ENCODE data around the gene PATL2. TPM values are rescaled to one million over a fixed set of nuclear protein-coding genes. Genes with fewer than 3 reads are reported as not detected.
"Not testable (repeated sequence)": the region's sequence is repeated elsewhere in the genome, so short reads cannot be mapped to it uniquely, and the experiment has no call there.

PATL2 gene
- total RNA-seq, 1 donor from 2014 or later = 3.7 TPM

DNA sequence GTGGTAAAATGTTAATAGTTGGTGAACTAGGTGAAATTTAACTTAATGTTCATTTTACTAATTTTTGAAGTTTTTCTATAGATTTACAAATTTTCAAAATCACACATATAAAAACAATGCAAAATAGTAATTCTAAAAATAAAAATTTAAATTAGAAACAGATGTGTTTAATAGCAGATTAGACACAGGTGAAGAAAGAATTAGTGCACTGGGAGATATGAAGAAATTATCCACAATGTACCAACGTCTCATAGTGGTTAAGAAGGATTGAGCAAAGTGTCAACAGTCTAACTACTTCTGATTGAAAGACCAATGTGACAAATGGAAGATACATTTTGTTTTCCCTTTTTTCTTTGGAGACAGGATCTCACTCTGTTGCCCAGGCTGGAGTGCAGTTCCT, 74.1 kb downstream of the PATL2 start:
- H3K27ac ChIP-seq (replicated peaks) = no peak overlapping the region
- H3K9me3 ChIP-seq (replicated peaks) = no peaks in the 10 kb centered on the region
- TF ChIP-seq CTCF (IDR thresholded peaks at IDR 0.05; ENCODE audit: borderline replicate concordance) = no peak
- no peak for DNase-seq
- peaks cover 90% of the 10 kb centered on the region for H3K36me3 ChIP-seq
- no peaks in the 10 kb centered on the region for H3K4me1 ChIP-seq
- no peaks in the 10 kb centered on the region for H3K27me3 ChIP-seq (ENCODE audit: low read depth)
- intact Hi-C loops (cut with micrococcal nuclease) = no loop called here
- H3K4me3 ChIP-seq = no peak overlapping the region

GRCh38 chr15:44633603-44634002, 77.5 kb downstream of the PATL2 start:
- no peak overlapping the region for H3K4me3 ChIP-seq
- peaks cover 97% of the 10 kb centered on the region for H3K36me3 ChIP-seq
- no peak for TF ChIP-seq CTCF (IDR thresholded peaks at IDR 0.05; ENCODE audit: borderline replicate concordance)
- H3K27me3 ChIP-seq (ENCODE audit: low read depth) = no peaks in the 10 kb centered on the region
- no peaks in the 10 kb centered on the region for H3K9me3 ChIP-seq (replicated peaks)
- H3K4me1 ChIP-seq = no peaks in the 10 kb centered on the region
- no peak for DNase-seq
- H3K27ac ChIP-seq (replicated peaks) = no peak overlapping the region
- intact Hi-C loops (cut with micrococcal nuclease) = no loop called here

GRCh38 chr15:44625286-44625685, 85.8 kb downstream of the PATL2 start:
- H3K27me3 ChIP-seq (ENCODE audit: low read depth); H3K27ac ChIP-seq (replicated peaks); intact Hi-C loops (cut with micrococcal nuclease); H3K9me3 ChIP-seq (replicated peaks); DNase-seq; H3K4me1 ChIP-seq; H3K4me3 ChIP-seq: not testable (repeated sequence)
- peaks cover 100% of the 10 kb centered on the region for H3K36me3 ChIP-seq

DNA sequence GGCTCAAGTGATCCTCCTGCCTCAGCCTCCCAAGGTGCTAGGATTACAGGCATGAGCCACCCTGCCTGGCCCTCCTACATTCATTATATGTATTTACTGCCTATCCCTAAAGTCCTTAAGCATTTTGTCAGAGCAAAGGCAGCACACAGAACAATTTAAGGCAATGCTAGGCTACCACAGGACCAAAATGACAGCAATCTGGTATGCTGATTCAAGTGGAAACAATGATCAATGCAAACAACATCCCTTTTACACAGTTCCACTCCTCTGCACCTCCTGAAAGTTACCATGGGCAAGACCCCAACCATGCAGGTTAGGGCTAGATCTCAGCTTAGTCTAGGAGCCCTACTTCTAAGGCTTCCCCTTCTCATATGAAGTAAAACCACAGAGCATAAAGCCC, 87.9 kb downstream of the PATL2 start:
- no peak for TF ChIP-seq CTCF (IDR thresholded peaks at IDR 0.05; ENCODE audit: borderline replicate concordance)
- intact Hi-C loops (cut with micrococcal nuclease) = no loop called here
- Histone ChIP-seq H3K36me3 (peaks cover 99% of the 10 kb centered on the region), H3K27ac (replicated peaks) (no peak overlapping the region), H3K4me1 (no peaks in the 10 kb centered on the region), H3K27me3 (ENCODE audit: low read depth) (no peaks in the 10 kb centered on the region), H3K9me3 (replicated peaks) (no peaks in the 10 kb centered on the region), H3K4me3 (no peak overlapping the region)
- DNase-seq = no peak

DNA sequence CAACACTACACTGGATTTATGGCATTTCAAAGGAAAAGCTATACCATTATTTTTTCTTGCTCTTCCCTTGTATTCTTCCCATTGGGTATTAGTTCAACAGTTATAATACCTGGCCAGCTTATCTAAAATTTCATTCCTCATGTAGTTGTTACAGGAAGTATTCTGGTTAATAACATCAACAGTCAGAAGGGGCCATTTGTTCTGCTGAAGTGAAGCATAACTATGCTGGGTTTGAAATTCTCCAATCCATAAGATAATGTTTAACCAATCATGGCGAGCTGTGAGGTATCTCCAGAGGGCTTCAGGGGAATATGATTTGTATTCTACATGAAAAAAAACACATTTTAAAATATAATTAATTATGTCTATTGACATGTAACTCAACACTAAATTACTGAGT, 91.0 kb downstream of the PATL2 start:
- intact Hi-C loops (cut with micrococcal nuclease) = no loop called here
- no peak overlapping the region for H3K27ac ChIP-seq (replicated peaks)
- H3K9me3 ChIP-seq (replicated peaks) = no peaks in the 10 kb centered on the region

DNA sequence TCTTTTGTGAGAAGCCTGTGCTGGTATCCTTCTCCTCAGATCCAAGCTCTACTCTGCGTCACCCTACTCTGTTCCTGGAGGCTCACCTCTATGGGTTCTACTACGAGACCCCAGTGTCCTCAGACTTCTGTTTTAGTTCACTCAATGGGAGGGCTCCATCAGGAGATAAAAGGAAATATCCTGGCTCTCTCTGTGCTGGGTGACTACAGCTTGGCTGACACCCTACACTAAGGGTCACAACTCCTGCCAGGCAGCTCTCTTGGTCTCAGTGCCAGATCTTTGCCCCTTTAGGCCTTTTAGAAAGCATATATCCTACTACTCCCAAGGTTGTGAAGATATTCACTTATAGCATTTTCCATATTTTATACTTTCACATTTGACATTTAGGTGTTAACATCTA, 94.1 kb downstream of the PATL2 start:
- intact Hi-C loops (cut with micrococcal nuclease) = no loop called here
- TF ChIP-seq CTCF (IDR thresholded peaks at IDR 0.05; ENCODE audit: borderline replicate concordance) = no peak
- no peaks in the 10 kb centered on the region for H3K4me1 ChIP-seq
- H3K4me3 ChIP-seq = no peak overlapping the region
- no peaks in the 10 kb centered on the region for H3K27me3 ChIP-seq (ENCODE audit: low read depth)
- DNase-seq = no peak
- H3K27ac ChIP-seq (replicated peaks) = no peak overlapping the region
- peaks cover 98% of the 10 kb centered on the region for H3K36me3 ChIP-seq
- H3K9me3 ChIP-seq (replicated peaks) = no peaks in the 10 kb centered on the region

More for the DNA sequence above, 91.0 kb downstream of the PATL2 start:
- no peak for TF ChIP-seq CTCF (IDR thresholded peaks at IDR 0.05; ENCODE audit: borderline replicate concordance)
- Histone ChIP-seq H3K4me1 (no peaks in the 10 kb centered on the region), H3K27me3 (ENCODE audit: low read depth) (no peaks in the 10 kb centered on the region), H3K4me3 (no peak overlapping the region), H3K36me3 (peaks cover 98% of the 10 kb centered on the region)
- DNase-seq = no peak

Other genes starting within 250 kb of the PATL2 start
- gene EIF3J, start 174.2 kb downstream of the PATL2 start, total RNA-seq = 83.5 TPM
- gene SPG11, start 47.7 kb downstream of the PATL2 start, total RNA-seq = 49.6 TPM
- 1,128 TPM for gene B2M, start 194 bp upstream of the PATL2 start, total RNA-seq
- gene TRIM69, start 25.2 kb upstream of the PATL2 start, total RNA-seq = 57.6 TPM
- gene TERB2, start 245.4 kb upstream of the PATL2 start, total RNA-seq = not detected